Dermis lymphatic vessel endothelial cell (primary cell): Measurements from ENCODE around the gene MAGEL2. TPM values are rescaled to one million over a fixed set of nuclear protein-coding genes. Genes with fewer than 3 reads are reported as not detected.

Experiments
- total RNA-seq: library from RNA; depleted of rRNA; stranded (reverse); fragments of >200 nt; gene quantifications from 2 replicates; pipeline ENCODE4 v1.2.1, GENCODE V29; 2014

Gene MAGEL2
- under 0.01 TPM in 2 replicates for total RNA-seq

GRCh38 chr15:23647421-23648370, at the start of gene MAGEL2:
Gene MAGEL2 (minus strand): TSS chr15:23647867. CDS start chr15:23647742, 125 bp downstream.

GRCh38 chr15:23687143-23687470, 39.4 kb upstream of the MAGEL2 start, which contains the start of gene NDN:
Gene NDN (minus strand): TSS chr15:23687305. CDS start chr15:23687217, 88 bp downstream.

Other genes with a start within 250 kb of the MAGEL2 start
- gene GOLGA6L2, start 200.6 kb downstream of the MAGEL2 start, total RNA-seq: not detected in 2 replicates
- under 0.01 and 0.65 TPM in 2 replicates for gene MKRN3, start 82.2 kb downstream of the MAGEL2 start, total RNA-seq
- gene NDN, start 39.4 kb upstream of the MAGEL2 start, total RNA-seq: 29.0 and 48.8 TPM in 2 replicates